ENCODE measurements around the gene HIPK2. TPM values are rescaled to one million over a fixed set of nuclear protein-coding genes. Genes with fewer than 3 reads are reported as not detected.

HIPK2 gene
- total and polyA plus RNA-seq, 8 donors, result 25.1 to 61.8 (median 30.4) TPM

- no peak for TF ChIP-seq CTCF (IDR thresholded peaks at IDR 0.05)
- H3K4me1 ChIP-seq, result peaks cover 0 to 28% of the 10 kb centered on the region in 2 donors
- no peak overlapping the region for H3K4me3 ChIP-seq
- intact Hi-C loops (cut with DNase I), result no loop called here
- peak overlapping the region; percentile 34 to 53 for H3K27ac ChIP-seq
- H3K9me3 ChIP-seq, result no peaks in the 10 kb centered on the region
- peak; percentile 23 for ATAC-seq
- peaks cover 0 to 62% of the 10 kb centered on the region in 2 donors for H3K36me3 ChIP-seq
- no peak for DNase-seq
- H3K27me3 ChIP-seq, result no peaks in the 10 kb centered on the region
Observed at GRCh38 chr7:139702811-139703486, 74.8 kb downstream of the HIPK2 start.

- Histone ChIP-seq H3K36me3 (peaks cover 0 to 61% of the 10 kb centered on the region in 2 donors), H3K27me3 (no peaks in the 10 kb centered on the region), H3K9me3 (no peaks in the 10 kb centered on the region), H3K27ac (peak overlapping the region; percentile 34 to 53), H3K4me1 (peaks cover 0 to 30% of the 10 kb centered on the region in 2 donors), H3K4me3 (no peak overlapping the region)
- no peak for DNase-seq
- no peak for ATAC-seq
- intact Hi-C loops (cut with DNase I), result no loop called here
- no peak for TF ChIP-seq CTCF (IDR thresholded peaks at IDR 0.05)
Observed at GRCh38 chr7:139702313-139702731, 75.5 kb downstream of the HIPK2 start.

GRCh38 chr7:139701908-139702307 lies 75.9 kb downstream of the HIPK2 start:
- no peak for ATAC-seq
- intact Hi-C loops (cut with DNase I), result no loop called here

GRCh38 chr7:139700505-139701235 lies 77.1 kb downstream of the HIPK2 start:
- TF ChIP-seq CTCF (IDR thresholded peaks at IDR 0.05), result no peak
- Histone ChIP-seq H3K36me3 (peaks cover 0 to 44% of the 10 kb centered on the region in 2 donors), H3K4me1 (peaks cover 0 to 44% of the 10 kb centered on the region in 2 donors), H3K27me3 (no peaks in the 10 kb centered on the region), H3K9me3 (no peaks in the 10 kb centered on the region), H3K27ac (no peak overlapping the region), H3K4me3 (no peak overlapping the region)
- intact Hi-C loops (cut with DNase I), result no loop called here
- DNase-seq (no peak), ATAC-seq (no peak)

More at GRCh38 chr7:139701908-139702307, 75.9 kb downstream of the HIPK2 start:
- TF ChIP-seq CTCF (IDR thresholded peaks at IDR 0.05), result no peak
- H3K36me3 ChIP-seq, result peaks cover 0 to 57% of the 10 kb centered on the region in 2 donors
- no peaks in the 10 kb centered on the region for H3K27me3 ChIP-seq
- H3K4me3 ChIP-seq, result no peak overlapping the region
- H3K27ac ChIP-seq, result peak overlapping the region in 1 of 2 donors; percentile 53
- H3K4me1 ChIP-seq, result peaks cover 0 to 34% of the 10 kb centered on the region in 2 donors
- H3K9me3 ChIP-seq, result no peaks in the 10 kb centered on the region
- no peak for DNase-seq

All from left lung (tissue), 10 donors.